Right atrium auricular region (tissue), 2 donors: ENCODE data around the gene TRPM3. TPM values are rescaled to one million over a fixed set of nuclear protein-coding genes. Genes with fewer than 3 reads are reported as not detected.
"Not testable (repeated sequence)": the region's sequence is repeated elsewhere in the genome, so short reads cannot be mapped to it uniquely, and the experiment has no call there.

Experiments
- DNase-seq: peaks from one replicate; pipeline ENCODE4 v3.0.0-alpha.2; 2019; ENCODE audit warnings: low spot score
- H3K27ac ChIP-seq, 2 donors: fragments of 200-600 bp; sonication (generic); 1 replicate in 1 of 2; 2 replicates in 1 of 2; pipeline ENCODE4 v1.5.1; 2016 to 2019
- H3K27me3 ChIP-seq, 2 donors: fragments of 200-600 bp; sonication (generic); one replicate each; pipeline versions ENCODE4 v1.5.1 to v1.6.0; 2017 to 2019
- H3K36me3 ChIP-seq: fragments of 200-600 bp; sonication (generic); one replicate; pipeline ENCODE4 v1.5.1; 2016
- H3K4me1 ChIP-seq, 2 donors: fragments of 200-600 bp; sonication (generic); one replicate each; pipeline versions ENCODE4 v1.5.1 to v1.6.0; 2017 to 2019
- H3K4me3 ChIP-seq, 2 donors: fragments of 200-600 bp; sonication (generic); 1 replicate in 1 of 2; 2 replicates in 1 of 2; pipeline ENCODE4 v1.5.1; 2017 to 2019; ENCODE audit warnings: mild to moderate bottlenecking in 1 of 2, moderate library complexity in 1 of 2
- H3K9me3 ChIP-seq, 2 donors: fragments of 200-600 bp; sonication (generic); one replicate each; pipeline ENCODE4 v1.5.1; 2019
- CTCF ChIP-seq, 2 donors: fragments of 200-600 bp; sonication (generic); IDR thresholded peaks; one replicate each; pipeline ENCODE4 v1.5.1; 2019; ENCODE audit warnings: antibody characterized with exemption in 2 of 2
- total RNA-seq, 2 donors: library from RNA; depleted of rRNA; stranded (reverse); fragments of >200 nt; gene quantifications; one replicate each; pipeline ENCODE4 v1.1.0, GENCODE V29; 2016

TRPM3 gene
- total RNA-seq, 2 donors from 2014 or later = 0.59 to 1.5 TPM

- H3K9me3 ChIP-seq = no peaks in the 10 kb centered on the region
- H3K27me3 ChIP-seq = no peaks in the 10 kb centered on the region
- H3K4me1 ChIP-seq = no peaks in the 10 kb centered on the region
- H3K36me3 ChIP-seq = no peaks in the 10 kb centered on the region
- TF ChIP-seq CTCF (IDR thresholded peaks at IDR 0.05) = no peak
- H3K4me3 ChIP-seq = no peak overlapping the region
- H3K27ac ChIP-seq = no peak overlapping the region
- DNase-seq = no peak
Measured at GRCh38 chr9:70981312-70981711, 140.1 kb downstream of the TRPM3 start.

- H3K4me1 ChIP-seq = no peaks in the 10 kb centered on the region
- no peak overlapping the region for H3K27ac ChIP-seq
- no peak overlapping the region for H3K4me3 ChIP-seq
- H3K27me3 ChIP-seq = no peaks in the 10 kb centered on the region
- no peaks in the 10 kb centered on the region for H3K36me3 ChIP-seq
- TF ChIP-seq CTCF (IDR thresholded peaks at IDR 0.05) = no peak
- DNase-seq = no peak
- no peaks in the 10 kb centered on the region for H3K9me3 ChIP-seq
Measured at GRCh38 chr9:70979966-70980365, 141.5 kb downstream of the TRPM3 start.

GRCh38 chr9:70978085-70978484 lies 143.3 kb downstream of the TRPM3 start:
- TF ChIP-seq CTCF (IDR thresholded peaks at IDR 0.05) = no peak
- Histone ChIP-seq H3K4me3 (no peak overlapping the region), H3K9me3 (no peaks in the 10 kb centered on the region), H3K27ac (no peak overlapping the region), H3K27me3 (no peaks in the 10 kb centered on the region), H3K4me1 (no peaks in the 10 kb centered on the region), H3K36me3 (no peaks in the 10 kb centered on the region)
- DNase-seq = no peak

GRCh38 chr9:70975821-70976220 lies 145.6 kb downstream of the TRPM3 start:
- Histone ChIP-seq H3K36me3 (no peaks in the 10 kb centered on the region), H3K4me3 (no peak overlapping the region), H3K27ac (no peak overlapping the region), H3K27me3 (no peaks in the 10 kb centered on the region), H3K9me3 (no peaks in the 10 kb centered on the region), H3K4me1 (no peaks in the 10 kb centered on the region)
- no peak for DNase-seq
- no peak for TF ChIP-seq CTCF (IDR thresholded peaks at IDR 0.05)

- Histone ChIP-seq H3K27me3 (no peaks in the 10 kb centered on the region), H3K36me3 (no peaks in the 10 kb centered on the region), H3K4me1 (no peaks in the 10 kb centered on the region), H3K9me3 (no peaks in the 10 kb centered on the region), H3K27ac (no peak overlapping the region), H3K4me3 (no peak overlapping the region)
- no peak for DNase-seq
- TF ChIP-seq CTCF (IDR thresholded peaks at IDR 0.05) = no peak
Measured at GRCh38 chr9:70971723-70972122, 149.7 kb downstream of the TRPM3 start.

- DNase-seq, H3K36me3 ChIP-seq, H3K27ac ChIP-seq, H3K4me3 ChIP-seq, H3K9me3 ChIP-seq, H3K4me1 ChIP-seq, H3K27me3 ChIP-seq: not testable (repeated sequence)
Measured at GRCh38 chr9:70966380-70966779, 155.0 kb downstream of the TRPM3 start.
